ENCODE measurements around the gene FAM83E.
"Not testable (repeated sequence)": the region's sequence is repeated elsewhere in the genome, so short reads cannot be mapped to it uniquely, and the experiment has no call there.

Gene FAM83E

GRCh38 chr19:48641850-48642249 lies 27.0 kb upstream of the FAM83E start:
- DNase-seq (ENCODE audit: low read depth, low spot score) = no peak

GRCh38 chr19:48639483-48640375 lies 24.9 kb upstream of the FAM83E start:
- DNase-seq (ENCODE audit: low read depth, low spot score) = no peak

DNA sequence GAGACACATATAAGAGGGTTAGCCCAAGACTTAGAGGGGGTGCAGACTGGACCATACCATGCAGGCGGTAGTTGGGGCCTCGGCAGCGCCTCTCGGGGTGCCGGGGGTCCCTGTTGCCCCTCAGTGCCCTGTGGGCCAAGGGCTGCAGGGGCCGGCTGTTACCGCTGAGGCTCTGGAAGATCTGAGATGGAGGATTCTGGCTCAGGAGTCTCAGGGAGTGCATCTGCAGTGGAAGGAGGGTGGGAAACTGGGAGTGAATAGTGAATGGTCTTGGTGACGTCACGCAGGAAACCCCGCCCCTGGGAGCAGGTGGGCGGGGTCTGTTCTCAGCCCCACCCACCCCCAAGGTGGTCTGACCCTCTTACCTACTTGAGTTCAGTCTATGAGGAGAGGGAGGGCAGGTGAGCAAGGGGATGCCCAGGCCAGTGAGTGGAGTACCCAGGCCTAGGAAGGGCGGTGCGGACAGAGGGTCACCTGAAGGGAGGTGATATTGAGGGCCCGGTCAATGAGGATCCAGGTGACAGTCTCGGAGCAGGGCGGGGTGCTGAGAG lies 24.0 kb upstream of the FAM83E start:
- no peak for DNase-seq (ENCODE audit: low read depth, low spot score)

GRCh38 chr19:48637948-48638830 lies 23.3 kb upstream of the FAM83E start:
- peak; percentile 58 for DNase-seq (ENCODE audit: low read depth, low spot score)

GRCh38 chr19:48637449-48637947 lies 22.6 kb upstream of the FAM83E start:
- peak; percentile 100 for DNase-seq (ENCODE audit: low read depth, low spot score)

- DNase-seq (ENCODE audit: low read depth, low spot score) = no peak
These were observed 22.1 kb upstream of the FAM83E start, which contains the start of gene DBP for GRCh38 chr19:48636859-48637448. TSS of gene DBP (minus strand) at chr19:48637379. CDS start at chr19:48636994, 385 bp downstream.

DNA sequence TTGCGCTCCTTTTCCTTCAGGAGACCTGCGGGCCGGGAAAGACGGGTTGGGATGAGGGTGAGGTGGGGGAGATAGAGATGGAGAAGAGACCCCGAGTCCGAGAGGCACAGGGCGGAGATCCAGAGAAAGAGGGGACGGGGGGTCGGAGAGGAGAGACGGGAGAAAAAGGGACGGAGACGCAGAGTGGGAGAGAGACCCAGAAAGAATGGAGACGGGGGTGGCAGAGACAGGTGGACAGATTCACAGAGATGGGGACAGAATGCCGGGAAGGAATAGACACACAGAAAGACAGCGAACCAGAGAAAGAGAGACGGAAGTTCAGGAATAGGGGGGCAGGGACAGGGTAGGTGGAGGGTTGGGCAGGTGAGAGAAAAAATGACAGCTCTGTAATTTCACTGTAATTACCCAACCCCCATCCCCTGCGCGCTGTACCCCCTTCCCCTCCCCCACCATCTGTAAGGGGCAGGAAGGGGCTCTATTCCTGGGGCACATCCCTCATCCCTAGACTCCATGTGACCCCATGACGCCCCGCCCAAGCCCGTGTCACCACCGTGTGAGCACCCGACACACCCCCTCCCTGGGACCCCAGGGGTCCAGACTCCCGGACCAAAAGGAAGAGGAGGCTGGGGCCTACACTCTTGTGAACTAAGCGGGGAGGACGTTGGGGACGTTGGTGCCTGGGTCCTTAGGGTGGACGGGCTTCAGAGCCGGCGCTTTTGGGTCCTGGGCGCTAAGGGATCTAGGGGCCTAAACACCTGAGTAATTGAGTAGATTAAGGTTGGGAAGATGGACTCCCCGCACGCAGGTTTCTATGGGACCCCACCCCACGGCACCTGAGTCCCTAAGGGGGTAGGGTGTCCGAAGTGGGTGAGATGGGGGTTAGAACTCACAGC lies 21.3 kb upstream of the FAM83E start:
- DNase-seq (ENCODE audit: low read depth, low spot score) = no peak

GRCh38 chr19:48635263-48635965 lies 20.5 kb upstream of the FAM83E start:
- DNase-seq (ENCODE audit: low read depth, low spot score) = no peak

- DNase-seq (ENCODE audit: low read depth, low spot score) = peak; percentile 86
These were observed 19.8 kb upstream of the FAM83E start for GRCh38 chr19:48634424-48635262.

- no peak for DNase-seq (ENCODE audit: low read depth, low spot score)
These were observed 19.1 kb upstream of the FAM83E start for GRCh38 chr19:48634036-48634342.

DNA sequence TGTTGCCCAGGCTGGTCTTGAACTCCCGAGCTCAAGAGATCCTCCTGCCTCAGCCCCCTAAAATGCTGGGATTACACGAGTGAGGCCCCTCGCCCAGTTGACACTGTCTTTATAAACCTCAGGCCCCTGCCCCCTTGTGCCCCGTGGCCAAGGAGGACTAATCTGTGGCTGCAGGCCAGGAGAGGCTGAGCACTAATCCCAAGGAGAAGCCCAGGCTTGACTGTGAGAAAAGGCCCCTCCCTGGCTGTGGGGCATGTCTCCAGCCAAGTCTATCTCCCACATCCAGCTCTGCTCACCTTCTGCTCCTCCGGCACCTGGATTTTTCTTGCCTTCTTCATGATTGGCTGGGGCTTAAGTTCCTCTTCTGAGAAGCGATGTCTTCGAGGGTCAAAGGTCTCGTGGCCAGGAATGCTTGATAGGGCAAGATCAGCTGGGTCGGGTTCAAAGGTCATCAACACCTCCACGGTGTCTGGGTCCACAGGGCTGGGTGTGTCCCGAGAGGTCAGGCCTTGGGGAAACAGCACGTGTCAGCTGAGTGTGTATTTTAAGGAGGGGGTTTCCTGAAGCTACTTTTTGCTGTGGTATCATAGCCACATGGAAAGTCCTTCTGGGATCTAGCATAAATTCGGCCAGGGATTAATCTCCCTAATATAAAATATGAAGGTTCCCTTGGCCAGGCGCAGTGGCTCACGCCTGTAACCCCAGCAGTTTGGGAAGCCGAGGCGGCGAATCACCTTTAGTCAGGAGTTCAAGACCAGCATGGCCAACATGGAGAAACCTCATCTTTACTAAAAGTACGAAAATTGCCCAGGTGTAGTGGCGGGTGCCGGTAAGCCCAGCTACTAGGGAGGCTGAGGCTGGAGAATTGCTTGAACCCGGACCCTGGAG lies 18.5 kb upstream of the FAM83E start:
- DNase-seq (ENCODE audit: low read depth, low spot score) = no peak

DNA sequence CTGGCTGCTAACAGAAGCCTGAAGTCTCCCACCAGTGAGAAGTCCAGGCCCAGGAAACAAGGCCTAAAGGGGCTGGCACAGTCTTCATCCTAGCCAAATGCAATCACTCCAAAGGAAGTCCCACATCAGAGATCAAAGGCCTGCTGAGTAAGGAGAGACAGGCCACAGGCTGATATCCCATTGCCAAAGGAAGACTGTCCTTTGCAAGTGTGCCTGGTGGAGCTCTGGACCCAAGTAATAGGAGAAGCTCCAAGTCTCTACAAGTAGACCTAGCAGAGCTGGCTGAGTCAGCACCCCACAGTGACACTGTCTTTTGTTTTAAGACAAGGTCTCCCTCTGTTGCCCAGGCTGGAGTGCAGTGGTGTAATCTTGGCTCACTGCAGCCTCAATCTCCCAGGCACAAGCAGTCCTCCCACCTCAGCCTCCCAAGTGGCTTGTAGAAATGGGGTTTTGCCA lies 17.8 kb upstream of the FAM83E start:
- no peak for DNase-seq (ENCODE audit: low read depth, low spot score)

GRCh38 chr19:48632286-48632685 lies 17.4 kb upstream of the FAM83E start:
- not testable (repeated sequence) for DNase-seq (ENCODE audit: low read depth, low spot score)

DNA sequence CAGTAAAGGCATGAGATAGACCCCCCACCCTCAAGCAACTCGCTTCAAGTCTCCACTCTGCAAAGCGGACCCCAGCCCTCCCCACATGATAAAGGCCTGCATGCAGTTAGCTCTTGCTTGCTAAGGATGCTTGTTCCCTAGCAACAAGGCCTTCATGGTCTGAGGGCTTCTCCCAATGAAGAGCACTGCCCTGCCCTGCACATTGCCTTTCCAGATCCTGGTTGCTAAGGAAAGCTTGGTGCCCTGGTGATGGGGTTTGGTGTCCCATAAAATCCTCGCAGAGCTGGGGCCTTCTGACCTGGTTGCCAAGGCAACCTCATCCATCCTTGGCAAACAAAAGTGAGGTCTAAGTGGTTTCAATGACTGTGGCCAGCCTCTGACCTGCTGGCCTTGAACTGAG lies 16.3 kb upstream of the FAM83E start:
- no peak for DNase-seq (ENCODE audit: low read depth, low spot score)

GRCh38 chr19:48630296-48631063 lies 15.6 kb upstream of the FAM83E start:
- no peak for DNase-seq (ENCODE audit: low read depth, low spot score)

DNA sequence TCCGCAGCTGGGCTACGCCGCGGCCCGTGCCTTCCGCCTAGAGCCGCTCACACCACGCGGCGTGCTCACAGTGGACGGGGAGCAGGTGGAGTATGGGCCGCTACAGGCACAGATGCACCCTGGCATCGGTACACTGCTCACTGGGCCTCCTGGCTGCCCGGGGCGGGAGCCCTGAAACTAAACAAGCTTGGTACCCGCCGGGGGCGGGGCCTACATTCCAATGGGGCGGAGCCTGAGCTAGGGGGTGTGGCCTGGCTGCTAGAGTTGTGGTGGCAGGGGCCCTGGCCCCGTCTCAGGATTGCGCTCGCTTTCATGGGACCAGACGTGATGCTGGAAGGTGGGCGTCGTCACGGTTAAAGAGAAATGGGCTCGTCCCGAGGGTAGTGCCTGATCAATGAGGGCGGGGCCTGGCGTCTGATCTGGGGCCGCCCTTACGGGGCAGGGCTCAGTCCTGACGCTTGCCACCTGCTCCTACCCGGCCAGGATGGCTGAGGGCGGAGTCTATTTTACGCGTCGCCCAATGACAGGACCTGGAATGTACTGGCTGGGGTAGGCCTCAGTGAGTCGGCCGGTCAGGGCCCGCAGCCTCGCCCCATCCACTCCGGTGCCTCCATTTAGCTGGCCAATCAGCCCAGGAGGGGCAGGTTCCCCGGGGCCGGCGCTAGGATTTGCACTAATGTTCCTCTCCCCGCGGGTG lies 14.9 kb upstream of the FAM83E start:
- DNase-seq (ENCODE audit: low read depth, low spot score) = no peak

DNA sequence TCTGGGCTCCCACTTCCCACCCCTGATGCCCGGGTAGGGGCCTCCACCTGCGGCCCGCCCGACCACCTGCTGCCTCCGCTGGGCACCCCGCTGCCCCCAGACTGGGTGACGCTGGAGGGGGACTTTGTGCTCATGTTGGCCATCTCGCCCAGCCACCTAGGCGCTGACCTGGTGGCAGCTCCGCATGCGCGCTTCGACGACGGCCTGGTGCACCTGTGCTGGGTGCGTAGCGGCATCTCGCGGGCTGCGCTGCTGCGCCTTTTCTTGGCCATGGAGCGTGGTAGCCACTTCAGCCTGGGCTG lies 14.4 kb upstream of the FAM83E start:
- DNase-seq (ENCODE audit: low read depth, low spot score) = no peak
